IMR-90 (cell line): ENCODE results near the gene CPEB2. TPM values are rescaled to one million over a fixed set of nuclear protein-coding genes. Genes with fewer than 3 reads are reported as not detected.

Experiments used
- ATAC-seq: fragments of 200-7000 bp; cut with Tn5 transposase; 2 replicates; pipeline ENCODE4 v1.9.1; 2020; ENCODE audit warnings: low read depth, mild to moderate bottlenecking, moderate library complexity
- BruUV-seq: library from RNA; stranded (reverse); fragments of 400-500 nt; replicated peaks from 2 replicates; lab custom pipeline; 2021; lab: Mats Ljungman, UMichigan
- CTCF ChIA-PET: fragments of 300-600 bp; formaldehyde crosslinking; extraction: SDS; loops from one replicate; lab custom pipeline; 2021; ENCODE audit warnings: antibody characterized with exemption; lab: Yijun Ruan, JAX
- POLR2A ChIA-PET: fragments of 300-600 bp; sonication (Branson Sonifier 250); formaldehyde crosslinking; loops from one replicate; lab custom pipeline; 2022; ENCODE audit warnings: antibody characterized with exemption; ENCODE audit not compliant: unreplicated experiment; lab: Charles Lee
- DNase-seq: peaks from one replicate; pipeline ENCODE4 v3.0.0; 2013
- H2AFZ ChIP-seq: replicated peaks from 2 replicates; pipeline ENCODE3; 2013; ENCODE audit warnings: low read length, mild to moderate bottlenecking; ENCODE audit not compliant: poor library complexity
- H2AK5ac ChIP-seq: 2 replicates; pipeline ENCODE4 v1.6.1; 2013; ENCODE audit warnings: low read depth, low read length, inconsistent platforms
- H2AK9ac ChIP-seq: replicated peaks from 2 replicates; pipeline ENCODE3; 2013; ENCODE audit warnings: mild to moderate bottlenecking, low read depth, low read length, moderate library complexity; ENCODE audit not compliant: poor library complexity
- H2BK120ac ChIP-seq: 2 replicates; pipeline ENCODE4 v1.6.1; 2013; ENCODE audit warnings: low read depth, low read length, inconsistent platforms
- H2BK15ac ChIP-seq: 3 replicates; pipeline ENCODE4 v1.6.1; 2013; ENCODE audit warnings: low read depth, low read length, inconsistent platforms
- H2BK20ac ChIP-seq: 2 replicates; pipeline ENCODE4 v1.6.1; 2013; ENCODE audit warnings: low read depth, mild to moderate bottlenecking, inconsistent platforms, low read length, moderate library complexity
- H2BK5ac ChIP-seq: 2 replicates; pipeline ENCODE4 v1.6.1; 2013; ENCODE audit warnings: mild to moderate bottlenecking, low read depth, low read length, inconsistent platforms; ENCODE audit not compliant: poor library complexity, severe bottlenecking
- H3K14ac ChIP-seq: replicated peaks from 2 replicates; pipeline ENCODE4 v1.6.1; 2013; ENCODE audit warnings: low read depth, low read length, inconsistent platforms
- H3K18ac ChIP-seq: 2 replicates; pipeline ENCODE4 v1.6.1; 2013; ENCODE audit warnings: low read depth, low read length, control low read depth
- H3K23ac ChIP-seq: 2 replicates; pipeline ENCODE4 v1.6.1; 2013; ENCODE audit warnings: low read depth, low read length, inconsistent platforms
- H3K27ac ChIP-seq: 2 replicates; pipeline ENCODE4 v1.5.1; 2013; ENCODE audit warnings: mild to moderate bottlenecking, control low read depth, low read length; ENCODE audit not compliant: insufficient read depth
- H3K27me3 ChIP-seq: 2 replicates; pipeline ENCODE4 v1.6.1; 2013; ENCODE audit warnings: low read length; ENCODE audit not compliant: control insufficient read depth, insufficient read depth
- H3K36me3 ChIP-seq: 2 replicates; pipeline ENCODE4 v1.6.1; 2013; ENCODE audit warnings: low read length, mixed read lengths; ENCODE audit not compliant: control insufficient read depth, insufficient read depth
- H3K4ac ChIP-seq: 2 replicates; pipeline ENCODE4 v1.6.1; 2013; ENCODE audit warnings: low read depth, low read length, inconsistent platforms
- H3K4me1 ChIP-seq: 2 replicates; pipeline ENCODE4 v1.6.1; 2013; ENCODE audit warnings: low read length, mixed read lengths; ENCODE audit not compliant: control insufficient read depth, insufficient read depth
- H3K4me2 ChIP-seq: 2 replicates; pipeline ENCODE4 v1.6.1; 2013; ENCODE audit warnings: low read depth, mild to moderate bottlenecking, control low read depth, low read length, moderate library complexity
- H3K4me3 ChIP-seq: 2 replicates; pipeline ENCODE4 v1.5.1; 2013; ENCODE audit warnings: low read depth, mild to moderate bottlenecking, control low read depth, low read length, moderate library complexity; ENCODE audit not compliant: insufficient read depth
- H3K56ac ChIP-seq: 2 replicates; pipeline ENCODE4 v1.6.1; 2013; ENCODE audit warnings: low read length, inconsistent platforms; ENCODE audit not compliant: insufficient read depth; ENCODE audit errors: extremely low read depth
- H3K79me1 ChIP-seq, 2 experiments: 2 replicates each; pipeline ENCODE4 v1.6.1; 2013; ENCODE audit warnings: low read length in 2 of 2, inconsistent platforms in 1 of 2, low read depth in 1 of 2
- H3K9ac ChIP-seq: 2 replicates; pipeline ENCODE4 v1.6.1; 2013; ENCODE audit warnings: low read depth, low read length, control low read depth
- H3K9me1 ChIP-seq: 2 replicates; pipeline ENCODE4 v1.6.1; 2013; ENCODE audit warnings: low read length, inconsistent platforms; ENCODE audit not compliant: insufficient read depth
- H3K9me3 ChIP-seq: 2 replicates; pipeline ENCODE4 v1.6.1; 2013; ENCODE audit warnings: low read length; ENCODE audit not compliant: control insufficient read depth, insufficient read depth
- H4K20me1 ChIP-seq: 2 replicates; pipeline ENCODE4 v1.6.1; 2013; ENCODE audit warnings: low read length, inconsistent platforms; ENCODE audit not compliant: insufficient read depth
- H4K5ac ChIP-seq: 2 replicates; pipeline ENCODE4 v1.6.1; 2013; ENCODE audit warnings: mild to moderate bottlenecking, low read depth, low read length, control low read depth
- H4K8ac ChIP-seq, 2 experiments: 2 replicates each; pipeline ENCODE4 v1.6.1; 2013; ENCODE audit warnings: low read depth in 2 of 2, low read length in 2 of 2, control low read depth in 1 of 2, inconsistent platforms in 1 of 2
- H4K91ac ChIP-seq: 2 replicates; pipeline ENCODE4 v1.6.1; 2013; ENCODE audit warnings: low read depth, low read length, inconsistent platforms; ENCODE audit not compliant: insufficient read depth
- CEBPB ChIP-seq: IDR thresholded peaks from 2 replicates; pipeline ENCODE4 v1.6.1; 2012; ENCODE audit warnings: low read depth, low read length, improper control_type of control experiment
- FOS ChIP-seq: fragments of 150-350 bp; IDR thresholded peaks from 2 replicates; pipeline ENCODE4 v1.6.1; 2016; ENCODE audit warnings: low read depth, low read length
- RCOR1 ChIP-seq: IDR thresholded peaks from 2 replicates; pipeline ENCODE4 v1.6.1; 2012; ENCODE audit warnings: mild to moderate bottlenecking, low read length, improper control_type of control experiment; ENCODE audit not compliant: insufficient replicate concordance
- WGBS, 2 experiments: methylation state at CpG; one replicate each; pipeline versions ENCODE4 v1.1.5 to v1.1.7; 2013; ENCODE audit warnings: missing lambda C conversion rate in 2 of 2; ENCODE audit not compliant: insufficient read length in 1 of 2; ENCODE audit errors: extremely low coverage in 2 of 2; 5-methylcytosine and 5-hydroxymethylcytosine counted together
- dilution Hi-C: fragments of 300-500 bp; cut with HindIII; formaldehyde crosslinking; loops from one replicate; pipeline ENCODE4 v1.14.3; 2018; ENCODE audit warnings: low sequenced_read_pairs; ENCODE audit not compliant: unreplicated experiment
- in situ Hi-C: fragments of 300-500 bp; cut with MboI; formaldehyde crosslinking; loops from 3 replicates; pipeline ENCODE4 v1.14.3; 2019; ENCODE audit warnings: low sequenced_read_pairs, inconsistent platforms, mixed read lengths
- intact Hi-C: fragments of 100-400 bp; cut with micrococcal nuclease; formaldehyde crosslinking; loops from 2 replicates; pipeline ENCODE4 v1.10.0; 2022
- polyA plus RNA-seq, 3 experiments: library from polyadenylated mRNA; depleted of rRNA; stranded (reverse); fragments of >200 nt; gene quantifications; 2 replicates each; pipeline ENCODE4 v1.2.3, GENCODE V29; 2012; ENCODE audit warnings: low replicate concordance in 1 of 3
- total RNA-seq: library from RNA; depleted of rRNA; stranded (reverse); fragments of >200 nt; gene quantifications from 2 replicates; pipeline ENCODE4 v1.2.3, GENCODE V29; 2012
- TF ChIP-seq, protein P1 (sequence below): conservative IDR thresholded peaks from 2 replicates; pipeline ENCODE4 v1.5.1; 2012; ENCODE audit warnings: mild to moderate bottlenecking, low read depth, low read length, improper control_type of control experiment
- TF ChIP-seq, protein P2 (sequence below): fragments of 150-350 bp; IDR thresholded peaks from 2 replicates; pipeline ENCODE4 v1.6.1; 2016; ENCODE audit warnings: low read depth, mild to moderate bottlenecking, low read length, moderate library complexity, borderline replicate concordance

CPEB2 gene
- total and polyA plus RNA-seq, 2 of the 4 experiments (the other 2 are of a cell fraction): 10.6 to 12.0 TPM

DNA sequence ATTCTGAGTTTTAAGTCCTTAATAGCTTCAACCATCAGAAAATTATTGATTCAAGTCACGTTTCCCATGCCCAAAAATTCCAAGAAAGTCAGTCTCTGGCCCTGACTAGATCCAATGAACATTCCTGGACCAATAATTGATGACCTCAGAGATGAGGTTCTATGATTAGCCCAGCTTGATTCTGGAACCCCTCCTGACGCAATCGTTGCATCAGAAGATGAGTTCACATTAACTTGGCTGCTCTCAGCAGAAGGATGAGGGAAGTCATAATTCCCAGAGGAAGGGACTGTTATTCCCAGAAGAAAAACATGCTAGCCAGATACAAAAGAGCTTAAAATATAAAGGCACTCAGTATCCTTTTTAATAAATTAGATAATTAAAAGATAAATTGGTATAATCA is 34.3 kb upstream of the CPEB2 start:
- no peaks in the 10 kb centered on the region for H3K4me1 ChIP-seq
- dilution Hi-C loops: no loop called here
- DNase-seq: no peak

More for the DNA sequence above, 34.3 kb upstream of the CPEB2 start:
- no TSS peak for BruUV-seq
- H2BK20ac ChIP-seq: no peak overlapping the region
- H3K23ac ChIP-seq: no peak overlapping the region
- H4K5ac ChIP-seq: no peak overlapping the region
- no peak overlapping the region for H2BK5ac ChIP-seq
- intact Hi-C loops (no loop called here), in situ Hi-C loops (no loop called here)
- no peak overlapping the region for H2AK9ac ChIP-seq
- no peaks in the 10 kb centered on the region for H3K9me1 ChIP-seq
- ChIA-PET POLR2A (no interaction called here), CTCF (no interaction called here)
- H3K4ac ChIP-seq: no peak overlapping the region
- H4K91ac ChIP-seq: no peak overlapping the region
- H3K36me3 ChIP-seq: no peaks in the 10 kb centered on the region
- H2AK5ac ChIP-seq: no peak overlapping the region
- no peaks in the 10 kb centered on the region for H3K9me3 ChIP-seq
- H2BK15ac ChIP-seq: no peak overlapping the region
- H3K9ac ChIP-seq: no peak overlapping the region
- no peaks in the 10 kb centered on the region for H3K27me3 ChIP-seq
- H3K4me2 ChIP-seq: no peak overlapping the region
- H3K27ac ChIP-seq: no peak overlapping the region
- TF ChIP-seq RCOR1 (no peak), FOS (no peak), CEBPB (0 out of 2 replicates have a peak, but pooled peaks have one; percentile 16)
- TF ChIP-seq, protein P1, sequence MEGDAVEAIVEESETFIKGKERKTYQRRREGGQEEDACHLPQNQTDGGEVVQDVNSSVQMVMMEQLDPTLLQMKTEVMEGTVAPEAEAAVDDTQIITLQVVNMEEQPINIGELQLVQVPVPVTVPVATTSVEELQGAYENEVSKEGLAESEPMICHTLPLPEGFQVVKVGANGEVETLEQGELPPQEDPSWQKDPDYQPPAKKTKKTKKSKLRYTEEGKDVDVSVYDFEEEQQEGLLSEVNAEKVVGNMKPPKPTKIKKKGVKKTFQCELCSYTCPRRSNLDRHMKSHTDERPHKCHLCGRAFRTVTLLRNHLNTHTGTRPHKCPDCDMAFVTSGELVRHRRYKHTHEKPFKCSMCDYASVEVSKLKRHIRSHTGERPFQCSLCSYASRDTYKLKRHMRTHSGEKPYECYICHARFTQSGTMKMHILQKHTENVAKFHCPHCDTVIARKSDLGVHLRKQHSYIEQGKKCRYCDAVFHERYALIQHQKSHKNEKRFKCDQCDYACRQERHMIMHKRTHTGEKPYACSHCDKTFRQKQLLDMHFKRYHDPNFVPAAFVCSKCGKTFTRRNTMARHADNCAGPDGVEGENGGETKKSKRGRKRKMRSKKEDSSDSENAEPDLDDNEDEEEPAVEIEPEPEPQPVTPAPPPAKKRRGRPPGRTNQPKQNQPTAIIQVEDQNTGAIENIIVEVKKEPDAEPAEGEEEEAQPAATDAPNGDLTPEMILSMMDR: no peak
- TF ChIP-seq, protein P2, sequence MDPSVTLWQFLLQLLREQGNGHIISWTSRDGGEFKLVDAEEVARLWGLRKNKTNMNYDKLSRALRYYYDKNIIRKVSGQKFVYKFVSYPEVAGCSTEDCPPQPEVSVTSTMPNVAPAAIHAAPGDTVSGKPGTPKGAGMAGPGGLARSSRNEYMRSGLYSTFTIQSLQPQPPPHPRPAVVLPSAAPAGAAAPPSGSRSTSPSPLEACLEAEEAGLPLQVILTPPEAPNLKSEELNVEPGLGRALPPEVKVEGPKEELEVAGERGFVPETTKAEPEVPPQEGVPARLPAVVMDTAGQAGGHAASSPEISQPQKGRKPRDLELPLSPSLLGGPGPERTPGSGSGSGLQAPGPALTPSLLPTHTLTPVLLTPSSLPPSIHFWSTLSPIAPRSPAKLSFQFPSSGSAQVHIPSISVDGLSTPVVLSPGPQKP: no peak
- H3K4me3 ChIP-seq: no peak overlapping the region
- H2BK120ac ChIP-seq: no peak overlapping the region
- H4K20me1 ChIP-seq: no peaks in the 10 kb centered on the region
- no peak overlapping the region for H3K18ac ChIP-seq
- no peak overlapping the region for H3K56ac ChIP-seq
- H3K79me1 ChIP-seq: no peaks in the 10 kb centered on the region
- no CpG with 5 or more reads among the region's 3 CpGs for WGBS, 2 experiments
- no peak overlapping the region for H3K14ac ChIP-seq
- no peak for ATAC-seq
- H2AFZ ChIP-seq: no peak overlapping the region
- no peak overlapping the region for H4K8ac ChIP-seq
